B cell (primary cell): Measurements from ENCODE around the gene ARHGAP19. TPM values are rescaled to one million over a fixed set of nuclear protein-coding genes. Genes with fewer than 3 reads are reported as not detected.
A peak's percentile ranks its signal among the peaks of the same experiment; 100 is the strongest.

Experiments used
- ATAC-seq: fragments of 200-7000 bp; cut with Tn5 transposase; one replicate; pipeline ENCODE4 v1.10.0; 2021; ENCODE audit warnings: low read depth, mild to moderate bottlenecking, moderate number of reproducible peaks, moderate library complexity
- CTCF ChIA-PET: fragments of 350-600 bp; sonication (Branson Sonifier 250); formaldehyde crosslinking; loops from one replicate; lab custom pipeline; 2021; ENCODE audit warnings: antibody characterized with exemption, inconsistent platforms; lab: Charles Lee
- POLR2A ChIA-PET: fragments of 350-600 bp; sonication (Branson Sonifier 250); formaldehyde crosslinking; loops from one replicate; lab custom pipeline; 2021; ENCODE audit warnings: antibody characterized with exemption; lab: Charles Lee
- DNase-seq: peaks from one replicate; pipeline ENCODE4 v3.0.0; 2013
- H2AFZ ChIP-seq: 2 replicates; pipeline ENCODE4 v1.6.1; 2012; ENCODE audit warnings: mild to moderate bottlenecking, low read depth, low read length; ENCODE audit not compliant: insufficient read depth, poor library complexity, severe bottlenecking
- H3K27ac ChIP-seq, 2 donors: 1 replicate in 1 of 2; 2 replicates in 1 of 2; pipeline ENCODE4 v1.5.1; 2012 to 2013; ENCODE audit warnings: low read length in 2 of 2, mild to moderate bottlenecking in 2 of 2, moderate library complexity in 1 of 2
- H3K27me3 ChIP-seq, 4 experiments: fragments of 200-600 bp in 1 of 4; sonication (generic) in 1 of 4; replicated peaks in 1 of 4; 1 replicate in 2 of 4; 2 replicates in 2 of 4; pipeline versions ENCODE4 v1.6.1 to v1.7.0; 2013 to 2016; ENCODE audit warnings: low read length in 3 of 4, mild to moderate bottlenecking in 2 of 4, mixed read lengths in 1 of 4, moderate library complexity in 1 of 4; ENCODE audit not compliant: insufficient read depth in 4 of 4, control insufficient read depth in 3 of 4; ENCODE audit errors: control extremely low read depth in 1 of 4
- H3K36me3 ChIP-seq, 2 experiments: replicated peaks in 1 of 2; 1 replicate in 1 of 2; 2 replicates in 1 of 2; pipeline versions ENCODE4 v1.6.1 to v1.7.1; 2013; ENCODE audit warnings: low read length in 1 of 2; ENCODE audit not compliant: insufficient read depth in 2 of 2, control insufficient read depth in 1 of 2; ENCODE audit errors: control extremely low read depth in 1 of 2, extremely low read depth in 1 of 2
- H3K4me1 ChIP-seq, 2 donors: fragments of 200-600 bp in 1 of 2; sonication (generic) in 1 of 2; 1 replicate in 1 of 2; 2 replicates in 1 of 2; pipeline versions ENCODE4 v1.5.1 to v1.6.1; 2013 to 2017; ENCODE audit warnings: low read length in 2 of 2; ENCODE audit not compliant: control insufficient read depth in 2 of 2, insufficient read depth in 2 of 2
- H3K4me2 ChIP-seq: replicated peaks from 2 replicates; pipeline ENCODE3; 2012; ENCODE audit warnings: mild to moderate bottlenecking, low read depth, low read length; ENCODE audit not compliant: poor library complexity, severe bottlenecking
- H3K4me3 ChIP-seq, 5 experiments: fragments of 200-600 bp in 1 of 5; sonication (generic) in 1 of 5; 1 replicate in 3 of 5; 2 replicates in 2 of 5; pipeline versions ENCODE4 v1.5.1 to v1.7.0; 2011 to 2016; ENCODE audit warnings: low read length in 4 of 5, mild to moderate bottlenecking in 4 of 5, low read depth in 2 of 5, control low read depth in 1 of 5, moderate library complexity in 1 of 5; ENCODE audit not compliant: insufficient read depth in 1 of 5; ENCODE audit errors: control extremely low read depth in 1 of 5, extremely low read depth in 1 of 5
- H3K79me2 ChIP-seq: fragments of 200-600 bp; sonication (generic); one replicate; pipeline ENCODE4 v1.6.0; 2016; ENCODE audit warnings: low read length; ENCODE audit not compliant: control insufficient read depth, insufficient read depth
- H3K9ac ChIP-seq: fragments of 200-600 bp; sonication (generic); 2 replicates; pipeline ENCODE4 v1.6.1; 2017; ENCODE audit warnings: mild to moderate bottlenecking, low read length, moderate library complexity
- H3K9me3 ChIP-seq, 3 donors: one replicate each; pipeline versions ENCODE4 v1.6.1 to v1.7.1; 2013; ENCODE audit warnings: low read length in 2 of 3; ENCODE audit not compliant: control insufficient read depth in 2 of 3, insufficient read depth in 1 of 3; ENCODE audit errors: control extremely low read depth in 1 of 3
- H4K20me1 ChIP-seq: 2 replicates; pipeline ENCODE4 v1.6.0; 2012; ENCODE audit warnings: mild to moderate bottlenecking, low read length; ENCODE audit not compliant: insufficient read depth, control insufficient read depth, poor library complexity, severe bottlenecking
- H3K27ac Mint-ChIP-seq: one replicate; pipeline ENCODE4 v1.8.0; 2021; ENCODE audit warnings: mixed read lengths
- H3K27me3 Mint-ChIP-seq: one replicate; pipeline ENCODE4 v1.8.0; 2021; ENCODE audit warnings: mixed read lengths
- H3K4me1 Mint-ChIP-seq: one replicate; pipeline ENCODE4 v1.8.0; 2021; ENCODE audit warnings: mixed read lengths
- H3K4me3 Mint-ChIP-seq: one replicate; pipeline ENCODE4 v1.8.0; 2021; ENCODE audit warnings: mixed read lengths
- H3K9me3 Mint-ChIP-seq: one replicate; pipeline ENCODE4 v1.8.0; 2022; ENCODE audit warnings: mixed read lengths; ENCODE audit not compliant: insufficient read depth
- EZH2 ChIP-seq: IDR thresholded peaks from 2 replicates; pipeline ENCODE4 v1.6.1; 2012; ENCODE audit warnings: borderline replicate concordance, low read depth, mild to moderate bottlenecking, moderate library complexity, low read length; ENCODE audit not compliant: insufficient read depth, poor library complexity, severe bottlenecking
- WGBS: methylation state at CpG from one replicate; pipeline ENCODE4 v1.1.5; 2013; ENCODE audit warnings: missing lambda C conversion rate; ENCODE audit not compliant: insufficient coverage; 5-methylcytosine and 5-hydroxymethylcytosine counted together
- intact Hi-C: fragments of 100-400 bp; cut with micrococcal nuclease; formaldehyde crosslinking; loops from one replicate; pipeline ENCODE4 v1.10.0; 2022
- polyA plus RNA-seq: library from polyadenylated mRNA; depleted of rRNA; stranded (reverse); fragments of >200 nt; gene quantifications from 2 replicates; pipeline ENCODE4 v1.2.3, GENCODE V29; 2012
- total RNA-seq, 2 donors: library from RNA; stranded (reverse); fragments of 120-200 nt in 1 of 2; gene quantifications; 1 replicate in 1 of 2; 2 replicates in 1 of 2; pipeline versions ENCODE4 v1.2.3 to v1.2.4, GENCODE V29; 2013 to 2022
- TF ChIP-seq, protein P1 (sequence below): fragments of 200-600 bp; IDR thresholded peaks from one replicate; pipeline ENCODE4 v1.8.0; 2022; ENCODE audit warnings: antibody characterized with exemption, mild to moderate bottlenecking

Gene ARHGAP19
- total and polyA plus RNA-seq, 2 donors (not counting 1 experiment from before 2014, with no cell fraction given), result 6.4 to 22.5 TPM

DNA sequence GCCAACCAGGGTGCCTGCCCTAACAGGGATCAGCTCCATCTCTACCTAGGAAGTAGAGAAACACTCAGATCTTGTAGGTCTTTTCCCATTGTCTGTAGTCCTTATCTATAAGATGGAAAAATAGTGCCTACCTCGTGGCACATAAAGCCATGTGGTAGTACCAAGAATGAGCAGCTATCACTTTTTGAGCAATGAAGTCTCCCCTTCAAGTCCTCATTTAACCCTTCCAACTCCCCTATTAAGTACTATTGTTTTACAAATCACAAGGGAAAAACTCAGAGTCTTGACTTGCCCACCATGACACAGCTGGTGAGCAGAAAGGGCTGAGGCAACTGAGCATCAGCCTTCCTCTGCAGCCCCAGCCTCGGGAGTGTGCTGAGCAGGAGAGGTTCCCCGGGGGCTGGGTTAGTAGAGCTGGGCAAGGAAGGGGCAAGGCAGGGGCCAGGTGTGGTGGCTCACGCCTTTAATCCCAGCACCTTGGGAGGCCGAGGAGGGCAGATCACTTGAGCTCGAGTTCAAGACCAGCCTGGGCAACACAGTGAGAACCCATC lies 38.8 kb upstream of the ARHGAP19 start:
- Histone ChIP-seq H3K9me3 (no peaks in the 10 kb centered on the region), H3K79me2 (peaks cover 46% of the 10 kb centered on the region), H3K9ac (no peak overlapping the region), H3K4me2 (peak overlapping the region; percentile 83), H3K27ac (no peak overlapping the region), H3K4me3 (peak overlapping the region in 1 of 5 experiments; percentile 86), H2AFZ (no peak overlapping the region), H3K4me1 (peaks cover 29 to 30% of the 10 kb centered on the region in 2 donors), H4K20me1 (peaks cover 45% of the 10 kb centered on the region), H3K36me3 (peaks cover 8 to 23% of the 10 kb centered on the region in 2 experiments), H3K27me3 (no peaks in the 10 kb centered on the region)
- TF ChIP-seq, protein P1, sequence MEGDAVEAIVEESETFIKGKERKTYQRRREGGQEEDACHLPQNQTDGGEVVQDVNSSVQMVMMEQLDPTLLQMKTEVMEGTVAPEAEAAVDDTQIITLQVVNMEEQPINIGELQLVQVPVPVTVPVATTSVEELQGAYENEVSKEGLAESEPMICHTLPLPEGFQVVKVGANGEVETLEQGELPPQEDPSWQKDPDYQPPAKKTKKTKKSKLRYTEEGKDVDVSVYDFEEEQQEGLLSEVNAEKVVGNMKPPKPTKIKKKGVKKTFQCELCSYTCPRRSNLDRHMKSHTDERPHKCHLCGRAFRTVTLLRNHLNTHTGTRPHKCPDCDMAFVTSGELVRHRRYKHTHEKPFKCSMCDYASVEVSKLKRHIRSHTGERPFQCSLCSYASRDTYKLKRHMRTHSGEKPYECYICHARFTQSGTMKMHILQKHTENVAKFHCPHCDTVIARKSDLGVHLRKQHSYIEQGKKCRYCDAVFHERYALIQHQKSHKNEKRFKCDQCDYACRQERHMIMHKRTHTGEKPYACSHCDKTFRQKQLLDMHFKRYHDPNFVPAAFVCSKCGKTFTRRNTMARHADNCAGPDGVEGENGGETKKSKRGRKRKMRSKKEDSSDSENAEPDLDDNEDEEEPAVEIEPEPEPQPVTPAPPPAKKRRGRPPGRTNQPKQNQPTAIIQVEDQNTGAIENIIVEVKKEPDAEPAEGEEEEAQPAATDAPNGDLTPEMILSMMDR, result no peak
- TF ChIP-seq EZH2, result no peak
- ChIA-PET CTCF (interaction anchor here (1.2 to 3.8 kb wide), 4 partner anchors 9 to 70 kb away, joined by 3 to 31 read pairs (median 4); partner anchors contain the start of genes FRAT1 and RRP12), POLR2A (interaction anchor here (4.2 kb wide), 1 partner anchor 12 kb away, joined by 32 read pairs; the partner anchor contains the start of gene FRAT1)
- H3K4me3 Mint-ChIP-seq, result peak overlapping the region; percentile 75
- H3K9me3 Mint-ChIP-seq, result no peaks in the 10 kb centered on the region
- H3K27ac Mint-ChIP-seq, result no peak overlapping the region
- no peaks in the 10 kb centered on the region for H3K27me3 Mint-ChIP-seq
- no peak for ATAC-seq
- DNase-seq, result no peak
- intact Hi-C loops, result no loop called here
- H3K4me1 Mint-ChIP-seq, result peaks cover 39% of the 10 kb centered on the region
- 80% methylated on average over 2 of the region's 6 CpGs for WGBS

DNA sequence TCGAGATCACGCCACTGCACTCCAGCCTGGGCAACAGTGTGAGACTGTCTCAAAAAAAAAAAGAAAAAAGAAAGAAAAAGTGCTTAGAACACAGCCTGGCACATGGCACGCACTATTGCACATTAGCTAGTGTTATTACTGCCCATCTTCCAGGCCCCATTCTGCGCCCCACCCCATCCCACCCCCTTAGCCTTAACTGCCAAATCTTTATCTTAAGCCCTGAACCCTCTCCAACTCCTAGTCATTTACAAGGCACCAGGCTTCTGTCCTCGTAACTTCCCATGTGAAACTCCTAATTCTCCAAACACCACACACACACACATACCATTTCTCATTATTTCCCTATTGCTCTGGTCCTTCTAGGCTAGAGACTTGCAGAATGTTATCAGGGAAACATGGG lies 37.3 kb upstream of the ARHGAP19 start:
- intact Hi-C loops, result no loop called here
- peaks cover 35% of the 10 kb centered on the region for H3K4me1 Mint-ChIP-seq
- Histone ChIP-seq H3K9me3 (no peaks in the 10 kb centered on the region), H3K4me3 (no peak overlapping the region), H3K4me1 (peaks cover 24 to 28% of the 10 kb centered on the region in 2 donors), H3K27me3 (no peaks in the 10 kb centered on the region), H3K27ac (peak overlapping the region in 1 of 2 donors; percentile 30), H3K9ac (no peak overlapping the region), H4K20me1 (peaks cover 55% of the 10 kb centered on the region), H3K79me2 (peaks cover 59% of the 10 kb centered on the region), H3K36me3 (peaks cover 8 to 23% of the 10 kb centered on the region in 2 experiments), H3K4me2 (peak overlapping the region; percentile 11), H2AFZ (no peak overlapping the region)
- CTCF ChIA-PET, result interaction anchor here (0.9 to 1.4 kb wide), 2 partner anchors 10 to 51 kb away, joined by 3 read pairs; partner anchors contain the start of gene FRAT1
- no peaks in the 10 kb centered on the region for H3K9me3 Mint-ChIP-seq
- no peak for TF ChIP-seq EZH2
- TF ChIP-seq, protein P1, result no peak
- POLR2A ChIA-PET, result interaction anchor here (0.7 kb wide), 1 partner anchor 19 kb away, joined by 3 read pairs; no protein-coding TSS in a partner anchor
- 95% methylated on average over 5 of the region's 5 CpGs for WGBS
- H3K27me3 Mint-ChIP-seq, result no peaks in the 10 kb centered on the region
- H3K4me3 Mint-ChIP-seq, result no peak overlapping the region
- H3K27ac Mint-ChIP-seq, result no peak overlapping the region
- no peak for ATAC-seq
- no peak for DNase-seq
